ENCODE measurements around the gene NEFH. TPM values are rescaled to one million over a fixed set of nuclear protein-coding genes. Genes with fewer than 3 reads are reported as not detected.

The NEFH gene
- polyA plus RNA-seq, 2 of the 4 experiments (the other 2 are of a cell fraction), result 0.06 to 0.23 TPM

GRCh38 chr22:29482726-29483125 is 2.7 kb downstream of the NEFH start (continued):
- TF ChIP-seq ELK1 (IDR thresholded peaks at IDR 0.05; ENCODE audit: low read depth, low read length), result no peak

GRCh38 chr22:29483254-29483653 is 3.2 kb downstream of the NEFH start:
- peaks cover 21% of the 10 kb centered on the region for H3K4me1 ChIP-seq
- CTCF ChIA-PET, result interaction anchor here (0.9 to 5.0 kb wide), 4 partner anchors 11 to 41 kb away, joined by 3 to 40 read pairs (median 4); no protein-coding TSS in a partner anchor
- DNase-seq (ENCODE audit: low read depth in 1 of 2, low spot score in 1 of 2), result no peak
- POLR2A ChIA-PET, result interaction anchor here (0.6 kb wide), 1 partner anchor 8 kb away, joined by 3 read pairs; no protein-coding TSS in a partner anchor
- no peak for ATAC-seq
- no peak overlapping the region for H3K4me2 ChIP-seq
- H3K27ac ChIP-seq, result no peak overlapping the region
- no peak for FAIRE-seq
- H3K4me3 ChIP-seq, result no peak overlapping the region
- TF ChIP-seq EHF (CRISPR knock-in tag; IDR thresholded peaks at IDR 0.05) (no peak), FOSB (CRISPR knock-in tag; IDR thresholded peaks at IDR 0.05) (no peak)
- H3K9me3 ChIP-seq, result no peaks in the 10 kb centered on the region
- 83% methylated on average over 8 of the region's 13 CpGs for WGBS (ENCODE audit: missing lambda C conversion rate)

GRCh38 chr22:29484642-29485041 is 4.6 kb downstream of the NEFH start:
- no peaks in the 10 kb centered on the region for H3K9me3 ChIP-seq
- H3K27ac ChIP-seq, result no peak overlapping the region
- CTCF ChIA-PET, result interaction anchor here (0.7 to 5.0 kb wide), 3 partner anchors 15 to 32 kb away, joined by 3 to 40 read pairs (median 3); no protein-coding TSS in a partner anchor
- H3K4me1 ChIP-seq, result peaks cover 13% of the 10 kb centered on the region; the same call in 2 of the 3 replicates
- TF ChIP-seq NFE2L2 (conservative IDR thresholded peaks at IDR 0.05; ENCODE audit: low read length) (no peak), SREBF2 (IDR thresholded peaks at IDR 0.05) (no peak), MAX (IDR thresholded peaks at IDR 0.05) (no peak), JUNB (IDR thresholded peaks at IDR 0.05) (no peak), EP300 (IDR thresholded peaks at IDR 0.05) (no peak), HOXA7 (CRISPR knock-in tag; IDR thresholded peaks at IDR 0.05) (no peak), PBX3 (IDR thresholded peaks at IDR 0.05) (no peak), FOXS1 (CRISPR knock-in tag; IDR thresholded peaks at IDR 0.05) (no peak), TFCP2L1 (CRISPR knock-in tag; IDR thresholded peaks at IDR 0.05) (no peak), RAD21 (conservative IDR thresholded peaks at IDR 0.05 in 1 of 2, IDR thresholded peaks at IDR 0.05 in 1 of 2) (no peak), FOSB (CRISPR knock-in tag; IDR thresholded peaks at IDR 0.05) (no peak), CHD4 (IDR thresholded peaks at IDR 0.05; ENCODE audit: borderline replicate concordance) (no peak), POLR2AphosphoS2 (conservative IDR thresholded peaks at IDR 0.05; ENCODE audit: low read length) (no peak), HOXB5 (CRISPR knock-in tag; IDR thresholded peaks at IDR 0.05) (no peak), HDAC2 (IDR thresholded peaks at IDR 0.05) (no peak), KDM1A (IDR thresholded peaks at IDR 0.05; ENCODE audit: low read depth) (no peak), HEYL (CRISPR knock-in tag; IDR thresholded peaks at IDR 0.05) (no peak), MAFK (IDR thresholded peaks at IDR 0.05; ENCODE audit: partially characterized antibody) (no peak)
- WGBS (ENCODE audit: missing lambda C conversion rate), result 95% methylated on average over 3 of the region's 3 CpGs
- no peak overlapping the region for H3K4me3 ChIP-seq
- H3K4me2 ChIP-seq, result no peak overlapping the region
- no peak for ATAC-seq
- no peak for DNase-seq (ENCODE audit: low read depth in 1 of 2, low spot score in 1 of 2)
- POLR2A ChIA-PET, result no interaction called here
- no peak for FAIRE-seq

- ChIA-PET CTCF (interaction anchor here (0.6 kb wide), 1 partner anchor 15 kb away, joined by 3 read pairs; no protein-coding TSS in a partner anchor), POLR2A (no interaction called here)
- WGBS (ENCODE audit: missing lambda C conversion rate), result 86% methylated on average over 8 of the region's 8 CpGs
- TF ChIP-seq CBX2 (IDR thresholded peaks at IDR 0.05; ENCODE audit: borderline replicate concordance, low read depth) (no peak), KDM5A (IDR thresholded peaks at IDR 0.05) (no peak), TFCP2L1 (CRISPR knock-in tag; IDR thresholded peaks at IDR 0.05) (no peak), MAX (IDR thresholded peaks at IDR 0.05) (no peak), GATA3 (IDR thresholded peaks at IDR 0.05; ENCODE audit: borderline replicate concordance) (no peak), MAFK (IDR thresholded peaks at IDR 0.05; ENCODE audit: partially characterized antibody) (no peak), TP53 (CRISPR knock-in tag; IDR thresholded peaks at IDR 0.05) (no peak), HOXB13 (CRISPR knock-in tag; IDR thresholded peaks at IDR 0.05; ENCODE audit: low read depth) (no peak), NFE2L2 (conservative IDR thresholded peaks at IDR 0.05; ENCODE audit: low read length) (no peak), FOSB (CRISPR knock-in tag; IDR thresholded peaks at IDR 0.05) (no peak)
- Histone ChIP-seq H3K9me3 (no peaks in the 10 kb centered on the region), H3K27ac (no peak overlapping the region), H3K4me1 (peaks cover 7% of the 10 kb centered on the region; the same call in 2 of the 3 replicates), H3K4me2 (no peak overlapping the region), H3K4me3 (no peak overlapping the region)
- ATAC-seq, result no peak
- no peak for FAIRE-seq
- DNase-seq (ENCODE audit: low read depth in 1 of 2, low spot score in 1 of 2), result no peak
Observed at GRCh38 chr22:29485448-29485847, 5.4 kb downstream of the NEFH start.

Data from A549 (cell line).